ENCODE results near the gene TMEM208.
A peak's percentile ranks its signal among the peaks of the same experiment; 100 is the strongest.

Gene TMEM208

DNA sequence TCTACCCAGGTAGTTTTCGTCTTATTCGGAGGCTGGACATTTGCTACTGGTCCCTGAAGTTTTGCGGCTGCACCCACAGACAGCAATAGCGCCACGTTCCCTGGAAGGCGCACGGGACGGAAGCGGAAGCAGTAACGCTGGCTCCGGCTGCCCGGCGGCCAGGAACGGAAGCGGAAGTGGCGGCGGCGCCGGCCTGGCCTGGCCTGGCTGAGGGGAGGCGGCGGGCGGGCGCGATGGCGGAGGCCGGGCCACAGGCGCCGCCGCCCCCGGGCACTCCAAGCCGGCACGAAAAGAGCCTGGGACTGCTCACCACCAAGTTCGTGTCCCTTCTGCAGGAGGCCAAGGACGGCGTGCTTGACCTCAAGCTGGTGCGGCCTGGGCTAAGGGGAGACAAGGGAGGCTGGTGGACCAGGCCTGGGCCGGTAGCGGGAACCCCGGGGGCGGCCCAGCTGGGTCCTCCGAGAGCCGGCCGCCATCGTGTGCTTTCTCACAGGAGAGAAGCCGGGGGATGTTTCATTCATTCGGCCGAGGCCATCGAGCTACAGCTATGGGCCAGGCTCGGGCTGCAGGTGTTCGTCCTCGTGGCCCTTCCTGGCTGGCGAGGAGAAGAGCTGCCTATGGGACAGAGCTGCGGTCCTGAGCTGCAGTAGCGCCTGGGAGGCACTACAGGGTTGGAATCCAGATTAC, 34.8 kb upstream of the TMEM208 start, which contains the start of gene E2F4:
TSS of gene E2F4 (plus strand) at position 161 of the 687 bp plus-strand sequence. CDS start at position 234, 73 bp downstream.
- peak; percentile 64 for DNase-seq

DNA sequence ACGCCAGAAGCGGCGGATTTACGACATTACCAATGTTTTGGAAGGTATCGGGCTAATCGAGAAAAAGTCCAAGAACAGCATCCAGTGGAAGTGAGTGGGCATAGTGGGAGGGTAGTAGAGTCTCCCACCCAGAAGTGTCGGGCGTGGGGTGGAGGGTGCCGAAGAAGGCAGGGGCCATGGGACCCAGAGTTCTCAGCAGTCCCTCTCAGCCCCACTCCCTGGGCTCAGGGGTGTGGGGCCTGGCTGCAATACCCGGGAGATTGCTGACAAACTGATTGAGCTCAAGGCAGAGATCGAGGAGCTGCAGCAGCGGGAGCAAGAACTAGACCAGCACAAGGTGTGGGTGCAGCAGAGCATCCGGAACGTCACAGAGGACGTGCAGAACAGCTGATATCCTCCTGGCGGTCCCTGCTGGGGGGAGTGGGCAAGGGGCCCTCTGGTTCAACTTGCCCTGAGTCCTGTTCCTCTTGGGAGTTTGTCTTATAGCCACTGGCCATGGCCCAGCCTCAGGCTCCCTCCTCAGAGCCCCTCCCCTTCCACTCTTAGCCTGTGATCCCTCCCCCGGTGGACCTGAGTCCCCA, 34.1 kb upstream of the TMEM208 start:
- no peak for DNase-seq

DNA sequence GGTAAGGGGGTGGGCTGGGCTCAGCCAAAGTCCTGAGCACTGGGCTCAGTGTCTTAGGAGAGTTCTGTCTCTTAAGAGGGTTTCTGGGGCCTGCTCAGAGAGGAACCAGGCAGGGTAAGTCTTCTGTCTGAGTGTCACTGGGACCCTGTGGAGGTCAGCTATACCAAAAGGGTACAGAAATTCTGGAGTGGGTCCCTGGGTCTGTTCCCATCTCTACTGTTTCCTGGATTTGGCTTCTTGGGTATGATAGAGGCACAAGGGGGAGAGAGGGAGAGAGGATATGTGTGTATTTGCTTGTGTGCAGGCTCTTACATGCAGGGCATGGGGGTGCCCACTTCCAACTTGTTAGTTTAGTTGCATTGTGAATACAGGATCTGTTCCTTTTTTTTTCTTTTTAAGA, 33.4 kb upstream of the TMEM208 start:
- no peak for DNase-seq

DNA sequence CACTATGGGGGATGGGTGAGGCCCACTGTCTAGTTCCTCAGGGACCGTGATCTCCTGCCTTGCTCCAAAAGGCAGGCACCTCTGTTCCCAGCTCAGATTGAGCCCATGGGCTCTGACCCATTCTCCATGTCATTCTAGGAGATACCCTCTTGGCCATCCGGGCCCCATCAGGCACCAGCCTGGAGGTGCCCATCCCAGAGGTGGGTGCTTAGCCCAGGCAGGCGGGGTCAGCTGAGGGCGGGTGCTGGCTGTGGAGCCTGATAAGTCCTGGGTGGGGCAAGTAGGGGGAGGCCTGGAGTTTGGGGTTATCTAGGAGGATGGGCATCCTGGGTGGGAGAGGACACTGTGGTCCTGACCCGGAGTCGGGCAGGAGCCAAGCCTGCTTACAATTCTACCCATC, 32.7 kb upstream of the TMEM208 start:
- DNase-seq: no peak

DNA sequence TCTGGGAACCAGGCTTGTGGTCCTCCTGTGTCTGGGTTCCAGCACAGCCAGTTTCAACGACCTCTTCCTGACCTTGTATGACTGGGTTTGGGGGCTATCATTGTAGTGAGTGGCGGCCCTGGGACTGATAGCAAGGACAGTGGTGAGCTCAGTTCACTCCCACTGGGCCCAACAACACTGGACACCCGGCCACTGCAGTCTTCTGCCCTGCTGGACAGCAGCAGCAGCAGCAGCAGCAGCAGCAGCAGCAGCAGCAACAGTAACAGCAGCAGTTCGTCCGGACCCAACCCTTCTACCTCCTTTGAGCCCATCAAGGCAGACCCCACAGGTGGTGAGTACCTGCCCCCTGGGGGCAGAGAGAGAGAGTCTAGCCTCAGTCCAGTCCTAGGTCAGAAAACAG, 31.3 kb upstream of the TMEM208 start:
- DNase-seq: no peak

DNA sequence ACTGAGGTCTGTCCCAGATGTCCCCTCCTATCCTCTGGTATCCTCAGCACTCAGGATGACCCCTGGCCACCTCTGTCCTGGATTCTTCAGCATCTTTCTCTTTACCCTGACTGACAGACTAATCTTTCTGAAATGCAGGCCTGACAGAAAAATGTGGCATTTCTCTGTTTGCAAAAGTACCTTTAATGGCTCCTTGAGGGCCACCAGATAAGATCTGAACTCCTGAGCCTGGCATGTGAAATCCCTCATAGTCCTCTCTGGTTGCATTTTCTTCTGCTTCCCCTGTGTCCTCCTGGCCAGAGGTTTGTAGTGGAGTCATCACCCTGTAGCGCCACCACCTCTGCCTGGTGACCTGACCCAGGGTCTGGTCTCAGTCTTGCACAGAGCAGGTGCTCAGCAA, 30.0 kb upstream of the TMEM208 start:
- no peak for DNase-seq

DNA sequence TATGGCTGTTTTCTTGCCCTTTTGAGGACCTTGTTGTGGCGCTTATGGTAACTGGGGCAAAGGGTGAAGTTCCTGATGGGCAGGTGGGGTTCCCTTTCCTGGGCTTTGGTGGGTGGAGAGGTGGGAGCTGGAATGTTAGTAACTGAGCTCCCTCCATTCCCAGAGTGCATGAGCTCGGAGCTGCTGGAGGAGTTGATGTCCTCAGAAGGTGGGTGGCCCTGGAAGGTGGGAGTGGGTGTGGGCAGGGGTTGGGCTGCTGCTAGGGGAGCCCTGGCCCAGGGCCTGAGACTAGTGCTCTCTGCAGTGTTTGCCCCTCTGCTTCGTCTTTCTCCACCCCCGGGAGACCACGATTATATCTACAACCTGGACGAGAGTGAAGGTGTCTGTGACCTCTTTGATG, 29.2 kb upstream of the TMEM208 start:
- DNase-seq: no peak

DNA sequence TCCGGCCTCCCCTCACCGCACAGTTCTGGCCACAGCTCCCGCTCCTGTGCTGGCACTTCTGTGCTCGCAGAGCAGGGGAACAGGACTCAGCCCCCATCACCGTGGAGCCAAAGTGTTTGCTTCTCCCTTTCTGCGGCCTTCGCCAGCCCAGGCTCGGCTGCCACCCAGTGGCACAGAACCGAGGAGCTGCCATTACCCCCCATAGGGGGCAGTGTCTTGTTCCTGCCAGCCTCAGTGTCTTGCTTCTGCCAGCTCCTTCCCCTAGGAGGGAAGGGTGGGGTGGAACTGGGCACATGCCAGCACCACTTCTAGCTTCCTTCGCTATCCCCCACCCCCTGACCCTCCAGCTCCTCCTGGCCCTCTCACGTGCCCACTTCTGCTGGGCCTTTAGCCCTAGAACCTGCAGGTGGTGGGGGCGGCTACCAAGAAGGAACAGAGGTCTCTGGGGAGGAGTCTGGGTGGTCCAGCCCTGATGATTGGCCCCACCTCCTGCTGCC, 28.6 kb upstream of the TMEM208 start:
- no peak for DNase-seq

DNA sequence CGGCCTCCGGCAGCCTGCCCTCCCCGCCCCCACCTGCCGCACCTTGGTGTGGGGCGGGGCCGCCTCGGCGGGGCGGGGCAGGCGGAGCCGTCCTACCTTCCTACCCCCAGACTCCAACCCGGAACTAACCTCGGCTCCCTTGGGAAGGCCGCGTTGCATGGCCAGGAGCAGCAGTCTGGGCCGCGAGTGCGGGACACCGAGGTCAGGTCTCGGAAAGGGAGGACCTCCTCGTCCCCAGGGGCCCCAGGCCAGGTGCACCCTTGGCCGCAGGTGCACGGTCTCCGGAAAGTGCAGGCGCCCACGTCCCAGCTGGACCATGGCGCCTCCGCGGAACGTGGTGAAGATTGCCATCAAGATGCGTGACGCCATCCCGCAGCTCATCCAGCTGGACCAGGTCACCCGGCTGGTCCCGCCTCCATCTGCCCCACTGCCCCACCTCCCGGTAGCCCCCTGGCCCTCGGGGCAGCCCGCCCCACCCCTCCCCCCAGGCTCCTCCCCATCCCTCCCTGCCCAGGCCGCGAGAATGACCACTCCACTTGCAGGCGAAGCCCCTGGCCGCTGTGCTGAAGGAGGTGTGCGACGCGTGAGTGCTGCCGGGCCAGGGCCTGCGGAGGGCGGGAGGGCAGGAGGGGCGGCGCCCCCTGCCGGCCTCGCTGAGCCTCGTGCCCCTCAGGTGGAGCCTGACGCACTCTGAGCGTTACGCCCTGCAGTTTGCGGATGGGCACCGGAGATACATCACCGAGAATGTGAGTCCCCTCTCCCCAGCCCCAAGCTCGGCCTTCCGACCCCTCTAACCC, 27.7 kb upstream of the TMEM208 start, which contains the start of gene ELMO3:
TSS of gene ELMO3 (plus strand) at position 121 of the 797 bp plus-strand sequence. CDS start at position 317, 196 bp downstream.
- DNase-seq: no peak

DNA sequence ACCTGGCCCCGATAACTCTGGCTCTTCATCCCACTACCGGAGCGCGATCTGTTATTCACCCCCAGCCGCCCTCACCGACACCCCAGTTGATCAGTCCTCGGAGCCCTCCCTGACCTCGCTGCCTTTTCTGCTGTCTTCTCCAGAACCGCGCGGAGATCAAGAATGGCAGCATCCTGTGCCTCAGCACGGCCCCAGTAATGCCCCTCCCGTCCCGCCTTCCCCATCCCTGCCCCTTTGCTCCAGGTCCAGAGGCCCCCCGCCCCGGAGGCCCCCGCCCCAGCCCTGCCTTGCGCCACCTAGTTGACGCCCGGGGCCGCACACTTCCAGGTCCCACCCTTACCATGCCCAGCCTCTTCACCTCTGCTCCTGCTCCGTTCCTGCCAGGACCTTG, 27.1 kb upstream of the TMEM208 start:
- DNase-seq: no peak

DNA sequence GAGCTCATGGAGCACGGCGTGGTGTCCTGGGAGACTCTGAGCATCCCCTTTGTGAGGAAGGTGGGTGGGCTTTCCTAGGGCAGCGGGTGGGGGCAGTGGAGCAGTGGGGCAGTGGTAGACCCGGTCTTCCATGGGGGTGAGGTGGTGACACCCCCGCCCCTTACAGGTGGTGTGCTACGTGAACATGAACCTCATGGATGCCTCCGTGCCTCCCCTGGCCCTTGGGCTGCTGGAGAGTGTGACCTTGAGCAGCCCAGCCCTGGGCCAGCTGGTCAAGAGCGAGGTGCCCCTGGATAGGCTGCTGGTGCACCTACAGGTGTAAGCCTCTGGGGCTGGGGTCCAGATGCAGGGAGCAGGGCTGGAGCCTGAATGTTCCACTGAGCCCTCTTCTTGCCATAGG, 26.4 kb upstream of the TMEM208 start:
- DNase-seq: no peak

DNA sequence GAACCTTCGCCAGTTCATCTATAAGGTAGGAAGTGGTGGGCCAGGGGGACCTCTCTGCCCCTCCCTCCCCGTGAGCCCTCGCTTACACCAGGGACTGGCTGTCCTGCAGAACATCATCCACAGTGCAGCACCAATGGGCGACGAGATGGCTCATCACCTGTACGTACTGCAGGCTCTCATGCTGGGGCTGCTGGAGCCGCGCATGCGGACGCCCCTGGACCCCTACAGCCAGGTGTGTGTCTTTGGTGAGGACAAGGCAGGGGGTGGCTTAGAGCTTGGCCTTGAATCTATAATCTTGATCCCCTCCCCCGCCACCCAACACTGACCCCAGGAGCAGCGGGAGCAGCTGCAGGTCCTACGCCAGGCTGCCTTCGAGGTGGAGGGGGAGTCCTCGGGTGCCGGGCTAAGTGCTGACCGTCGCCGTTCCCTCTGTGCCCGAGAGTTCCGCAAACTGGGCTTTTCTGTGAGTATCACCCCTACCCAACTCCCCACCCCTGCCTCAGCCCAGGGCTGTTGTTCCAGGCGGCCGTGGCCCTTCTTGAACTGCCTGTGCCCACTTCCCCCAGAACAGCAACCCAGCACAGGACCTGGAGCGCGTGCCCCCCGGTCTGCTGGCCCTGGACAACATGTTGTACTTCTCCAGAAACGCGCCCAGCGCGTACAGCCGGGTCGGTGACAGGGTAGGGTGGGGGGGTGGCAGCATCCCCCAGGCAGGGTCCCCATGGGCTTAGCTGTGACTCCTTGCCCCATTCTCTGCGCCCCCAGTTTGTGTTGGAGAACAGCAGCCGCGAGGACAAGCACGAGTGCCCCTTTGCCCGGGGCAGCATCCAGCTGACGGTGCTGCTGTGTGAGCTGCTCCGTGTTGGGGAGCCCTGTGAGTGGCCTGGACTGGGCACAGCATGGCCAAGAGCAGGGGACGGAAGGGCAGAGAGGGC, 25.3 kb upstream of the TMEM208 start:
- DNase-seq: no peak

DNA sequence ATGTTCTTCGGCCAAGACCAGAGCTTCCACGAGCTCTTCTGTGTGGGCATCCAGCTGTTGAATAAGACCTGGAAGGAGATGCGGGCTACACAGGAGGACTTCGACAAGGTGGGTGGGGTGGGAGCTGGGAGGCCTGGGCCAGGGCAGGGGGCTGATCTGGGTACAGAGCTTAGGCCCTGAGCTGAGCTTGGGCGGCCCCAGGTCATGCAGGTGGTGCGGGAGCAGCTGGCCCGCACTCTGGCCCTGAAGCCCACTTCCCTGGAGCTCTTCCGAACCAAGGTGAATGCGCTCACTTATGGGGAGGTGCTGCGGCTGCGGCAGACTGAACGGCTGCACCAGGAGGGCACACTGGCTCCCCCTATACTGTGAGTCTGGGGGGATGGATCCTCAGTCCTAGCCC, 24.5 kb upstream of the TMEM208 start:
- DNase-seq: no peak

DNA sequence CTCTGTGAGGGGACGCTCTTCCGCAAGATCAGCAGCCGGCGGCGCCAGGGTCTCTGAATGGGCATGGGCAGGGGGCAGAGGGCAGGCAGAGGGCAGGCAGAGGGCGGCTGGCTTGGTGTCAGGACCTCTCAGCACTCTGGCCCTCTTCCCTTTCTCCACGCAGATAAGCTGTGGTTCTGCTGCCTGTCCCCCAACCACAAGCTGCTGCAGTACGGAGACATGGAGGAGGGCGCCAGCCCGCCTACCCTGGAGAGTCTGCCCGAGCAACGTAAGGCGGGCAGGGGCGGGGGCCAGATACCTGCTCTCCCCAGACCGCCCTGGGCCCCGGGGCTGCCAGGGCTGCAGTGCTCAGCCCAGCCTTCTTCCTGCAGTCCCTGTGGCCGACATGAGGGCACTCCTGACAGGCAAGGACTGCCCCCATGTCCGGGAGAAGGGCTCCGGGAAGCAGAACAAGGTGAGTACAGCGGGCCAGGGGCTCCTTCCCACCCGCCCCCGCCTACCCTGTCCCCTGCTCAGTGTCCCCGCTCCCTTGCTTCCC, 23.9 kb upstream of the TMEM208 start:
- no peak for DNase-seq

DNA sequence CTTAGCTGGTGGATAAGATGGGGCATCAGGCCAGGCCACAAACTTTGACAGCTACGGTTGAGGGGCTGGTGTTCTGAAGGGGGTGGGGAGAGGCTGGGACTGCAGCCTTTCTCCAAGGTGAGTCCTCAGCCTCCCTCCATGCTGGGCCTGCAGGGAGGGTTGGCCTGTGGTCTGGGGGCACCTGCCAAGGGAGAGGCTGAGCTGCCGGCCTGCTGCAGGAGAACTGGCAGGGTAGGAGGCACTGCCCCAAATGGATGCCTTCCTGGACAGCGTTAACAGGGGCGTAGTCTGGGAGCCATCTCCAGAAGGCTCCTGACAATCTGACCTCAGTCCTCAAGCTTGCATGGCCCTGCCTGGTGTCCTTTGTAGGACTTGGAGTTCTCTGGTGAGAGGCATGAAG, 22.9 kb upstream of the TMEM208 start:
- no peak for DNase-seq

DNA sequence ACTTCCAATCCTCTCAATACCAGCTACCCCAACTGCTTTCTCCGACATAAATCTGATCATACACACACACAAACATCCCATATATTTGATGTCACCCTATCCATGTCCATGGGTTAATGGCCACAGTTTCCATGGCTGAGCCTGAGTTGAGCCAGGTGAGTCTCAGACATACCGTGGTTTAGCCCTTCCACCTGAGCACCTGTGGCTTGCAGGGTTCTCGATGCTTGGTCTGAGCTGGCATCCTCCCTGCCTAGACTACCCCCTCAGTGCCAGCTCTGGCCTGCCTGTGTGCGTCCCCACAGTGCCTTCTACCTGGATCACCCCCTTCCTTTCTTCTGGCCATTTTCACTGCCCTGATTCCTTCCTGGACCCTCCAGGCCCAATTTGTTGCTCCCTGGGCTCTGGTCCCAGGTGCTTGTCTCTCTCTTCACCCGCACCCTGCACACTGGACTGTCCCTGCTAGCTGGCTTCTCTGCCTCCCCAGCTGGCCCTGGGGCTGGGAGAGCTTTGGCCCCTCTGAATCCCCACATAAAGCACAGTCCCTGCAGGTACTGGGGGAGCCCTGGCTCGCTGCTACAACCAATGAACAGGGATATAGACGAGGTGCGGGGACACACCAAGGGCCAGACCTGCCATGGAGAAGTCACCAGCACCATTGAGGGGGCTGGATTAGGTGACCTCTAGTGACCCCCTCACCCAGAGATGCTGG, 20.6 kb upstream of the TMEM208 start:
- no peak for DNase-seq

DNA sequence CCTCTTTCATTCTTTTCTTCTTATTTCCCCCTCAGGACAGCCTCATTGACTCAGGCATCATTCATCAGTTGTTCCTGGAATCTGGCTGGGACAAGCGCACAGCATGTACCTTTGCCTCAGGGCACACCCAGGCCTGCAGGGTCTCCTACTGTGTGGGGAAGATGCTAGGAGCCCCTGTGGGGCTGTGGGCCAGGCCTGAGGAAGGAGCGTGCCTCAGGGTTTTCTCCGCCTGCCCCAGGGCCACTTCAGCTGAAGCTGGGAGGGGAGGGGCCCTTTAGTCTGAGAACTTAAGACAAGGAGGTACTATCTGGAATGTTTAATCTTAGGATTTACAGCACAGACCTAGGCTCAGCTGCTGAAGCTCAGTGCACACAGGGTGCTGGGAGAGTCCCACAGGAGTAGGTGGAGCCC, 20.1 kb upstream of the TMEM208 start:
- DNase-seq: no peak

DNA sequence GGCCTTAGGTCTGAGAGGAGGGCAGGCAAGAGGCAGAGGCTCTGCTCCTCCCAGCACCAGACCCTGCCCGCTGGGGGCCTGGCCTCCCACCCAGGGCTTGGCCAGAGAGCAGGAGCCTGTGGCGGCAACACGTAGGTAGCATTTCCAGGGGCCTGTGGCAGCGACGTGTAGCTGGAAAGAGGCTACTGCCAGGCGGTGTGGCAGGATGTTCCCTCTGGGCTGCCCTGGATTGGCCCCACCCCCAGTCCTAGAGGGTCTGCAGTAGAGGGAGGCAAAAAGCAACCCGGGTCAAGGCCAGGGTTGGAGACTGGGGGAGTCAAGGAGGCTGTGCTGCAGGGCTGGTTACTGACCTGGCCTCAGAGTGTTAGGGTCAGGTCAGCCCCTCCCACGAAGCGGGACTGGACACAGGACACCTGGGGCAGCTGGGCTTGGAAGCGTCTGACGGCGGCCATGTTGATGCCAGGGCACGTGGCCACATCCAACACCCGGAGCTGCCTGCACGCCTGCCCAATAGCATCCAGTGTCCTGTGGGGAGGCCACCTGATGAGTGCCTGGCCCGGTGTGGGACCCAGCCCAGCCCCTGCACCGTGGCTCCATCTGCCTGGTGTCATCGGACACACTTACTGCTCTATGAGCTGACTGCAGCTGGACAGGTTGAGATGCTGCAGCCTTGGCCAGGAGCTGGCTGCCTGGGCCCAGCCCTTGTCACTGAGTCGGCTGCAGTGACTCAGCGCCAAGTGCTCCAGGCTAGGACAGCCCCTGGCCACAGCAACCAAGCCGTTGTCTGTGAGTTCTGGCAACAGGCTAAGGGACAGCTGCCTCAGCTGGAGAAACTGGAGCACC, 19.5 kb upstream of the TMEM208 start:
- DNase-seq: no peak

DNA sequence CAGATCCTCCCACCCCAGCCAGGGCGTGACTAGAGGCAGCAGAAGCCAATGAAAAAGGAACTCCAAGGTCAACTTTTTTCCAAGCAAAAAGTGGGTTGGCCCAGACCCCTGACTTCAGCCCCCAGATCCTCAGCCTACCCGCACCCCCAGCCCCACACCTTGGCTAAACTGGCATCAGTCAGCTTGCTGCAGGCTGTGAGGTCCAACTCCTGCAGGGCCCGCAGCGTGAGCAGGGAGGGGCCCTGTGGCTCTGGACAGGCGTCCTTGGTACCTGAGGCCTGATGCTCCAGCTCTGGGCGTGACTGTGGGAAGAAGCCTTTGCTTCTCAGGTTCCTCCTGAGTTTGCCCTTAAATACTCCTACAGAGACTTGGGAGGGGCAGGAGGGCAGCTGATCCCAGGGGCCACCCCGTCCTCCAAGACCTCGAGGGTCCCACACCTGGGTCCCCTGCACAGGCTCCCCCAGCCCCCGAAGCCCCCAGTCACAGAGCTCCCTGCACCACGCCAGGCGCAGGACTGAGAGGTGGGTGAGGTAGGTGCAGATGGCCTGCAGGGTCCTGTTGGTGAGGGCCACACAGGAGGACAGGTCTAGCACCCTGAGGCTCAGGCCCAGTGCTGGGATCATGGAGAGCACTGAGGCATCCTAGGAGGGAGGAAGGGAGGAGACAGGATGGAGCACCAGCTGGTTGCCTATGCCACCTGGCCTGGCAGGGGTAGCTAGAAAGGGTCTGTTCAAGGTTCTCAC, 18.6 kb upstream of the TMEM208 start:
- no peak for DNase-seq

DNA sequence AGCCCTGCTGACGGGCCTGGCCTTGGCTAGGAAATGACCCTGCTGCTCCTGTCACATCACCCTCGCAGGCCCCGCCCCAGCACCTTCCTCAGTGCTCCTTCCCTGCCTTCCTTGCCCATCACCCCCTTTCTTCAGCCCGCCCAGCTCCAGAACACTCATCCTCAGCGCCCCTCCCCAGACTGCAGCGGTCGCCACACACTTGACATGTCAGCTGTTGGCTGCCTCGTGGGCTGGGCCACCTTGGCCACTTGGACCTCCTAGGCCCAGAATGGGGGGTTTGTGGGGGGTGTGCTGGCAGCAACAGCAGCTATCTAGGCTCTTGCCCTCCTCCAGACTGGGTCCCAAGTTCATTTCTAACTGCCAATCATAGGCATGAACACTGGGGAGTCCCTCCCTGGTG, 17.4 kb upstream of the TMEM208 start:
- DNase-seq: no peak
